Measurements from ENCODE around the gene ADAM10.

Gene ADAM10

GRCh38 chr15:58650102-58650501 is 99.4 kb downstream of the ADAM10 start:
- DNase-seq (ENCODE audit: low read depth), result no peak
- TF ChIP-seq CTCF (conservative IDR thresholded peaks at IDR 0.05; ENCODE audit: low read depth, low read length), result no peak
- H3K4me3 ChIP-seq (ENCODE audit: low read length), result no peak overlapping the region

- H3K4me3 ChIP-seq (ENCODE audit: low read length), result no peak overlapping the region
- TF ChIP-seq CTCF (conservative IDR thresholded peaks at IDR 0.05; ENCODE audit: low read depth, low read length), result no peak
- no peak for DNase-seq (ENCODE audit: low read depth)
Observed at GRCh38 chr15:58649175-58649574, 100.3 kb downstream of the ADAM10 start.

- TF ChIP-seq CTCF (conservative IDR thresholded peaks at IDR 0.05; ENCODE audit: low read depth, low read length), result no peak
- no peak for DNase-seq (ENCODE audit: low read depth)
- H3K4me3 ChIP-seq (ENCODE audit: low read length), result no peak overlapping the region
Observed at GRCh38 chr15:58643996-58644395, 105.5 kb downstream of the ADAM10 start.

- DNase-seq (ENCODE audit: low read depth), result no peak
- no peak for TF ChIP-seq CTCF (conservative IDR thresholded peaks at IDR 0.05; ENCODE audit: low read depth, low read length)
- H3K4me3 ChIP-seq (ENCODE audit: low read length), result no peak overlapping the region
Observed at GRCh38 chr15:58641660-58642059, 107.8 kb downstream of the ADAM10 start.

GRCh38 chr15:58639992-58640391 is 109.5 kb downstream of the ADAM10 start:
- TF ChIP-seq CTCF (conservative IDR thresholded peaks at IDR 0.05; ENCODE audit: low read depth, low read length), result no peak
- no peak overlapping the region for H3K4me3 ChIP-seq (ENCODE audit: low read length)
- DNase-seq (ENCODE audit: low read depth), result no peak

GRCh38 chr15:58639002-58639756 is 110.3 kb downstream of the ADAM10 start:
- TF ChIP-seq CTCF (conservative IDR thresholded peaks at IDR 0.05; ENCODE audit: low read depth, low read length), result no peak
- no peak for DNase-seq (ENCODE audit: low read depth)
- no peak overlapping the region for H3K4me3 ChIP-seq (ENCODE audit: low read length)

GRCh38 chr15:58632789-58633188 is 116.7 kb downstream of the ADAM10 start:
- no peak for TF ChIP-seq CTCF (conservative IDR thresholded peaks at IDR 0.05; ENCODE audit: low read depth, low read length)
- no peak overlapping the region for H3K4me3 ChIP-seq (ENCODE audit: low read length)
- no peak for DNase-seq (ENCODE audit: low read depth)

All from retinal pigment epithelial cell (primary cell).